NCI-H2107 (cell line): ENCODE data around the gene MRPL21.
"Not testable (repeated sequence)": the region's sequence is repeated elsewhere in the genome, so short reads cannot be mapped to it uniquely, and the experiment has no call there.

ENCODE experiments used
- DNase-seq: peaks from one replicate; lab custom pipeline; 2025; lab: John Stamatoyannopoulos, UW

The MRPL21 gene

GRCh38 chr11:68868221-68868835 lies 35.3 kb downstream of the MRPL21 start:
- DNase-seq, result no peak

GRCh38 chr11:68867066-68867465 lies 36.6 kb downstream of the MRPL21 start:
- no peak for DNase-seq

GRCh38 chr11:68865241-68865640 lies 38.4 kb downstream of the MRPL21 start:
- DNase-seq, result no peak

- no peak for DNase-seq
These were observed 39.9 kb downstream of the MRPL21 start for GRCh38 chr11:68863553-68864265.

- no peak for DNase-seq
These were observed 41.2 kb downstream of the MRPL21 start for GRCh38 chr11:68862421-68862820.

GRCh38 chr11:68859123-68859522 lies 44.5 kb downstream of the MRPL21 start:
- DNase-seq, result no peak

GRCh38 chr11:68857037-68857586 lies 46.5 kb downstream of the MRPL21 start:
- no peak for DNase-seq

GRCh38 chr11:68856425-68857030 lies 47.1 kb downstream of the MRPL21 start:
- not testable (repeated sequence) for DNase-seq

- DNase-seq, result no peak
These were observed 48.2 kb downstream of the MRPL21 start for GRCh38 chr11:68855205-68855981.

- no peak for DNase-seq
These were observed 49.2 kb downstream of the MRPL21 start for GRCh38 chr11:68854273-68854958.

- no peak for DNase-seq
These were observed 51.0 kb downstream of the MRPL21 start for GRCh38 chr11:68852628-68853027.

GRCh38 chr11:68848429-68848828 lies 55.2 kb downstream of the MRPL21 start:
- no peak for DNase-seq

- DNase-seq, result no peak
These were observed 56.2 kb downstream of the MRPL21 start for GRCh38 chr11:68847395-68847794.

GRCh38 chr11:68845351-68846002 lies 58.2 kb downstream of the MRPL21 start:
- DNase-seq, result no peak

GRCh38 chr11:68844801-68845200 lies 58.8 kb downstream of the MRPL21 start:
- no peak for DNase-seq

GRCh38 chr11:68844376-68844775 lies 59.3 kb downstream of the MRPL21 start:
- DNase-seq, result no peak

- DNase-seq, result peak; percentile 26
These were observed 59.8 kb downstream of the MRPL21 start for GRCh38 chr11:68843703-68844312.

- no peak for DNase-seq
These were observed 60.5 kb downstream of the MRPL21 start for GRCh38 chr11:68843052-68843561.

- DNase-seq, result no peak
These were observed 61.1 kb downstream of the MRPL21 start for GRCh38 chr11:68842427-68843051.
